HepG2 (cell line): ENCODE data around the gene PKD1L1. TPM values are rescaled to one million over a fixed set of nuclear protein-coding genes. Genes with fewer than 3 reads are reported as not detected.

Experiments
- DMAP1 ChIP-seq: IDR thresholded peaks from 2 replicates; pipeline ENCODE4 v1.6.1; 2016
- FOXO1 ChIP-seq: sonication (generic); formaldehyde crosslinking; IDR thresholded peaks from 2 replicates; pipeline ENCODE4 v1.4.0; 2020; ENCODE audit warnings: missing genetic modification reagents
- MEF2D ChIP-seq: sonication (generic); formaldehyde crosslinking; IDR thresholded peaks from 2 replicates; pipeline ENCODE4 v1.5.1; 2020; ENCODE audit warnings: mild to moderate bottlenecking, missing genetic modification reagents
- PTBP1 ChIP-seq: fragments of 200-400 bp; formaldehyde crosslinking; IDR thresholded peaks from 2 replicates; pipeline ENCODE4 v1.6.1; 2018; ENCODE audit warnings: low read length, low read depth; ENCODE audit not compliant: poor library complexity, severe bottlenecking
- SP1 ChIP-seq, 2 experiments: fragments of 450-650 bp in 1 of 2; sonication (generic) in 1 of 2; formaldehyde crosslinking in 1 of 2; IDR thresholded peaks; 2 replicates each; pipeline versions ENCODE4 v1.4.0 to v1.6.1; 2016 to 2020; ENCODE audit warnings: missing genetic modification reagents in 1 of 2
- ZNF484 ChIP-seq: sonication (generic); formaldehyde crosslinking; IDR thresholded peaks from 2 replicates; pipeline ENCODE4 v1.5.1; 2020; ENCODE audit warnings: mild to moderate bottlenecking, low read depth, missing genetic modification reagents, borderline replicate concordance
- ZNF543 ChIP-seq: sonication (generic); formaldehyde crosslinking; IDR thresholded peaks from 2 replicates; pipeline ENCODE4 v1.4.0; 2020; ENCODE audit warnings: mild to moderate bottlenecking, missing genetic modification reagents
- ZNF564 ChIP-seq: sonication (generic); formaldehyde crosslinking; IDR thresholded peaks from 2 replicates; pipeline ENCODE4 v1.8.1; 2023; ENCODE audit warnings: mild to moderate bottlenecking, missing genetic modification reagents
- ZSCAN9 ChIP-seq: IDR thresholded peaks from 2 replicates; pipeline ENCODE4 v1.6.1; 2016; ENCODE audit warnings: borderline replicate concordance
- polyA plus RNA-seq, 8 experiments: library from polyadenylated mRNA; depleted of rRNA in 3 of 8; stranded (reverse) in 7 of 8; unstranded in 1 of 8; fragments of >200 nt; fragmentation: Illumina TruSeq in 4 of 8; extraction: Trizol in 4 of 8; gene quantifications; 2 replicates each; pipeline versions ENCODE4 v1.2.1 to v1.2.3, GENCODE V29; 2011 to 2016; ENCODE audit warnings: low read depth in 4 of 8, missing spikeins in 1 of 8, mixed read lengths in 1 of 8; ENCODE audit not compliant: insufficient read depth in 1 of 8
- total RNA-seq, 5 experiments: library from RNA; depleted of rRNA; stranded (reverse); fragments of >200 nt; fragmentation: Illumina TruSeq; extraction: Trizol; gene quantifications; 2 replicates each; pipeline ENCODE4 v1.2.3, GENCODE V29; 2016; ENCODE audit warnings: low read depth in 1 of 5
- TF ChIP-seq, protein P1 (sequence below): sonication (generic); formaldehyde crosslinking; IDR thresholded peaks from 2 replicates; pipeline ENCODE4 v1.5.1; 2020; ENCODE audit warnings: mild to moderate bottlenecking, missing genetic modification reagents
- TF ChIP-seq, protein P2 (sequence below): sonication (generic); formaldehyde crosslinking; conservative IDR thresholded peaks from 2 replicates; pipeline ENCODE4 v1.4.0; 2020; ENCODE audit warnings: missing genetic modification reagents
- TF ChIP-seq, protein P3 (sequence below): sonication (generic); formaldehyde crosslinking; IDR thresholded peaks from 2 replicates; pipeline ENCODE4 v1.8.0; 2022; ENCODE audit warnings: mild to moderate bottlenecking, missing genetic modification reagents, borderline replicate concordance
- TF ChIP-seq, protein P4 (sequence below): sonication (generic); formaldehyde crosslinking; conservative IDR thresholded peaks from 2 replicates; pipeline ENCODE4 v1.5.0; 2020; ENCODE audit warnings: missing genetic modification reagents
- TF ChIP-seq, protein P5 (sequence below): sonication (generic); formaldehyde crosslinking; IDR thresholded peaks from 2 replicates; pipeline ENCODE4 v1.4.0; 2020; ENCODE audit warnings: missing genetic modification reagents
- TF ChIP-seq, protein P6 (sequence below): sonication (generic); formaldehyde crosslinking; IDR thresholded peaks from 2 replicates; pipeline ENCODE4 v1.5.0; 2020; ENCODE audit warnings: missing genetic modification reagents, mild to moderate bottlenecking, borderline replicate concordance

Gene PKD1L1
- total and polyA plus RNA-seq, 2 of the 13 experiments (the other 11 are each of a cell fraction or from before 2014, with no cell fraction given), result 0.01 TPM; not detected in 1

DNA sequence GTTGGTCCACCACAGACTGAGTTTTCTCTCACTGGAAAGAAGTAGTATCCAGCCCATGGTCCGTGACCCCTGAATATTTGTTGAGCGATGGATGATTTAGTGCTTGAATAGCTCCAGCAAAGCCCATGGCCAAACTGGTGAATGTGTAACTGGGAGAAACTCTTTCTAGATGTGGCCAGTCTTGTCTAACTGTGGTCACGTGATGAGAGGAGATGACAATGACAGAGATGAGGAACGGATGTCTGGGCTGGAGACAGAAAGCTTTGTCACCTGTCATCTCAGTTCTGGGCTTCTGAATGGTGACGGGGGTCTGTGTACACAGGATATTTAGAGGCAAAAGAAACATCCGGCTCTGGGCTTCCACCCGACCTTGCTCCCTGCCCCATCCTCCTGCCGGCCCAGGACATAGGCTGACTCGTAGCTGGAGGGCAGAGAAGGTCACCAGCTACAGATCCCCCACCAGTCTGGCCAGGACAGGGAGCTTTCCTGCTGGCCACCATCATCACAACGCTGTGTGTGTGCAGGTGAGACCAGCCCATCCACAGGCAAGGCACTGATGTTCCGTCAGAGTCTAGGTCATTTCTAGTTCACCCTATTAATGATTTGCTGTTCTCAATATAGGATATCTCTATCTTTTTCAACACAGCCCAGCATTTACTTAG, 213.8 kb downstream of the PKD1L1 start (continued):
- TF ChIP-seq, protein P1, sequence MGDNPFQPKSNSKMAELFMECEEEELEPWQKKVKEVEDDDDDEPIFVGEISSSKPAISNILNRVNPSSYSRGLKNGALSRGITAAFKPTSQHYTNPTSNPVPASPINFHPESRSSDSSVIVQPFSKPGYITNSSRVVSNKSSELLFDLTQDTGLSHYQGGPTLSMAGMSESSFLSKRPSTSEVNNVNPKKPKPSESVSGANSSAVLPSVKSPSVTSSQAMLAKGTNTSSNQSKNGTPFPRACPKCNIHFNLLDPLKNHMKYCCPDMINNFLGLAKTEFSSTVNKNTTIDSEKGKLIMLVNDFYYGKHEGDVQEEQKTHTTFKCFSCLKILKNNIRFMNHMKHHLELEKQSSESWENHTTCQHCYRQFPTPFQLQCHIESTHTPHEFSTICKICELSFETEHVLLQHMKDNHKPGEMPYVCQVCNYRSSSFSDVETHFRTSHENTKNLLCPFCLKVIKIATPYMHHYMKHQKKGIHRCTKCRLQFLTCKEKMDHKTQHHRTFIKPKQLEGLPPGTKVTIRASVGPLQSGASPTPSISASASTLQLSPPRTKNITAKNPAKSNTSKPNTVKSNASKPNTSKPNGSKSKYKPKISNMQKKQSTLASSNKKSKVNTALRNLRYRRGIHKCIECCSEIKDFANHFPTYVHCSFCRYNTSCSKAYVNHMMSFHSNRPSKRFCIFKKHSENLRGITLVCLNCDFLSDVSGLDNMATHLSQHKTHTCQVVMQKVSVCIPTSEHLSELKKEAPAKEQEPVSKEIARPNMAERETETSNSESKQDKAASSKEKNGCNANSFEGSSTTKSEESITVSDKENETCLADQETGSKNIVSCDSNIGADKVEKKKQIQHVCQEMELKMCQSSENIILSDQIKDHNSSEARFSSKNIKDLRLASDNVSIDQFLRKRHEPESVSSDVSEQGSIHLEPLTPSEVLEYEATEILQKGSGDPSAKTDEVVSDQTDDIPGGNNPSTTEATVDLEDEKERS, result peak; percentile 78; the same call in 1 of the 2 replicates
- TF ChIP-seq MEF2D (CRISPR knock-in tag) (peak; percentile 97), FOXO1 (CRISPR knock-in tag) (peak; percentile 97), ZNF564 (CRISPR knock-in tag) (peak; percentile 40; the same call in 1 of the 2 replicates), ZNF543 (CRISPR knock-in tag) (peak; percentile 84; the same call in 1 of the 2 replicates), ZSCAN9 (peak; percentile 73; the same call in 1 of the 2 replicates), SP1 (IDR thresholded peaks at IDR 0.05) (no peak), SP1 (CRISPR knock-in tag; IDR thresholded peaks at IDR 0.05) (peak; percentile 21; the same call in 1 of the 2 replicates), ZNF484 (CRISPR knock-in tag) (no peak), PTBP1 (no peak), DMAP1 (CRISPR knock-in tag) (peak; percentile 63; the same call in 1 of the 2 replicates)
- TF ChIP-seq, protein P2, sequence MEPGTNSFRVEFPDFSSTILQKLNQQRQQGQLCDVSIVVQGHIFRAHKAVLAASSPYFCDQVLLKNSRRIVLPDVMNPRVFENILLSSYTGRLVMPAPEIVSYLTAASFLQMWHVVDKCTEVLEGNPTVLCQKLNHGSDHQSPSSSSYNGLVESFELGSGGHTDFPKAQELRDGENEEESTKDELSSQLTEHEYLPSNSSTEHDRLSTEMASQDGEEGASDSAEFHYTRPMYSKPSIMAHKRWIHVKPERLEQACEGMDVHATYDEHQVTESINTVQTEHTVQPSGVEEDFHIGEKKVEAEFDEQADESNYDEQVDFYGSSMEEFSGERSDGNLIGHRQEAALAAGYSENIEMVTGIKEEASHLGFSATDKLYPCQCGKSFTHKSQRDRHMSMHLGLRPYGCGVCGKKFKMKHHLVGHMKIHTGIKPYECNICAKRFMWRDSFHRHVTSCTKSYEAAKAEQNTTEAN (CRISPR knock-in tag), result peak; percentile 51
- TF ChIP-seq, protein P3, sequence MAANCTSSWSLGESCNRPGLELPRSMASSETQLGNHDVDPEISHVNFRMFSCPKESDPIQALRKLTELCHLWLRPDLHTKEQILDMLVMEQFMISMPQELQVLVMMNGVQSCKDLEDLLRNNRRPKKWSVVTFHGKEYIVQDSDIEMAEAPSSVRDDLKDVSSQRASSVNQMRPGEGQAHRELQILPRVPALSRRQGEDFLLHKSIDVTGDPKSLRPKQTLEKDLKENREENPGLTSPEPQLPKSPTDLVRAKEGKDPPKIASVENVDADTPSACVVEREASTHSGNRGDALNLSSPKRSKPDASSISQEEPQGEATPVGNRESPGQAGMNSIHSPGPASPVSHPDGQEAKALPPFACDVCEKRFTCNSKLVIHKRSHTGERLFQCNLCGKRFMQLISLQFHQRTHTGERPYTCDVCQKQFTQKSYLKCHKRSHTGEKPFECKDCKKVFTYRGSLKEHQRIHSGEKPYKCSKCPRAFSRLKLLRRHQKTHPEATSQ (CRISPR knock-in tag), result peak; percentile 84; the same call in 1 of the 2 replicates
- TF ChIP-seq, protein P4, sequence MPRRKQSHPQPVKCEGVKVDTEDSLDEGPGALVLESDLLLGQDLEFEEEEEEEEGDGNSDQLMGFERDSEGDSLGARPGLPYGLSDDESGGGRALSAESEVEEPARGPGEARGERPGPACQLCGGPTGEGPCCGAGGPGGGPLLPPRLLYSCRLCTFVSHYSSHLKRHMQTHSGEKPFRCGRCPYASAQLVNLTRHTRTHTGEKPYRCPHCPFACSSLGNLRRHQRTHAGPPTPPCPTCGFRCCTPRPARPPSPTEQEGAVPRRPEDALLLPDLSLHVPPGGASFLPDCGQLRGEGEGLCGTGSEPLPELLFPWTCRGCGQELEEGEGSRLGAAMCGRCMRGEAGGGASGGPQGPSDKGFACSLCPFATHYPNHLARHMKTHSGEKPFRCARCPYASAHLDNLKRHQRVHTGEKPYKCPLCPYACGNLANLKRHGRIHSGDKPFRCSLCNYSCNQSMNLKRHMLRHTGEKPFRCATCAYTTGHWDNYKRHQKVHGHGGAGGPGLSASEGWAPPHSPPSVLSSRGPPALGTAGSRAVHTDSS (CRISPR knock-in tag), result no peak
- TF ChIP-seq, protein P5, sequence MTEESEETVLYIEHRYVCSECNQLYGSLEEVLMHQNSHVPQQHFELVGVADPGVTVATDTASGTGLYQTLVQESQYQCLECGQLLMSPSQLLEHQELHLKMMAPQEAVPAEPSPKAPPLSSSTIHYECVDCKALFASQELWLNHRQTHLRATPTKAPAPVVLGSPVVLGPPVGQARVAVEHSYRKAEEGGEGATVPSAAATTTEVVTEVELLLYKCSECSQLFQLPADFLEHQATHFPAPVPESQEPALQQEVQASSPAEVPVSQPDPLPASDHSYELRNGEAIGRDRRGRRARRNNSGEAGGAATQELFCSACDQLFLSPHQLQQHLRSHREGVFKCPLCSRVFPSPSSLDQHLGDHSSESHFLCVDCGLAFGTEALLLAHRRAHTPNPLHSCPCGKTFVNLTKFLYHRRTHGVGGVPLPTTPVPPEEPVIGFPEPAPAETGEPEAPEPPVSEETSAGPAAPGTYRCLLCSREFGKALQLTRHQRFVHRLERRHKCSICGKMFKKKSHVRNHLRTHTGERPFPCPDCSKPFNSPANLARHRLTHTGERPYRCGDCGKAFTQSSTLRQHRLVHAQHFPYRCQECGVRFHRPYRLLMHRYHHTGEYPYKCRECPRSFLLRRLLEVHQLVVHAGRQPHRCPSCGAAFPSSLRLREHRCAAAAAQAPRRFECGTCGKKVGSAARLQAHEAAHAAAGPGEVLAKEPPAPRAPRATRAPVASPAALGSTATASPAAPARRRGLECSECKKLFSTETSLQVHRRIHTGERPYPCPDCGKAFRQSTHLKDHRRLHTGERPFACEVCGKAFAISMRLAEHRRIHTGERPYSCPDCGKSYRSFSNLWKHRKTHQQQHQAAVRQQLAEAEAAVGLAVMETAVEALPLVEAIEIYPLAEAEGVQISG, result peak; percentile 84
- TF ChIP-seq, protein P6, sequence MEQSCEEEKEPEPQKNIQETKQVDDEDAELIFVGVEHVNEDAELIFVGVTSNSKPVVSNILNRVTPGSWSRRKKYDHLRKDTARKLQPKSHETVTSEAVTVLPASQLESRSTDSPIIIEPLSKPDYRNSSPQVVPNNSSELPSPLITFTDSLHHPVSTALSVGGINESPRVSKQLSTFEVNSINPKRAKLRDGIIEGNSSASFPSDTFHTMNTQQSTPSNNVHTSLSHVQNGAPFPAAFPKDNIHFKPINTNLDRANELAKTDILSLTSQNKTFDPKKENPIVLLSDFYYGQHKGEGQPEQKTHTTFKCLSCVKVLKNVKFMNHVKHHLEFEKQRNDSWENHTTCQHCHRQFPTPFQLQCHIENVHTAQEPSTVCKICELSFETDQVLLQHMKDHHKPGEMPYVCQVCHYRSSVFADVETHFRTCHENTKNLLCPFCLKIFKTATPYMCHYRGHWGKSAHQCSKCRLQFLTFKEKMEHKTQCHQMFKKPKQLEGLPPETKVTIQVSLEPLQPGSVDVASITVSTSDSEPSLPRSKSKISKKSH (CRISPR knock-in tag), result no peak
